OCI-LY7 (cell line): ENCODE measurements around the gene CAPN8.

ENCODE experiments used
- EZH2phosphoT487 ChIP-seq: fragments of 200-600 bp; sonication (generic); IDR thresholded peaks from 2 replicates; pipeline ENCODE4 v1.6.1; 2018; ENCODE audit warnings: low read depth, borderline replicate concordance, mild to moderate bottlenecking, mixed run types, antibody characterized with exemption, low read length, moderate library complexity, mixed read lengths
- TF ChIP-seq, protein P1 (sequence below): fragments of 200-600 bp; sonication (generic); conservative IDR thresholded peaks from 2 replicates; pipeline ENCODE4 v1.5.1; 2014; ENCODE audit warnings: mild to moderate bottlenecking, antibody characterized with exemption, low read length, moderate library complexity, mixed read lengths

DNA sequence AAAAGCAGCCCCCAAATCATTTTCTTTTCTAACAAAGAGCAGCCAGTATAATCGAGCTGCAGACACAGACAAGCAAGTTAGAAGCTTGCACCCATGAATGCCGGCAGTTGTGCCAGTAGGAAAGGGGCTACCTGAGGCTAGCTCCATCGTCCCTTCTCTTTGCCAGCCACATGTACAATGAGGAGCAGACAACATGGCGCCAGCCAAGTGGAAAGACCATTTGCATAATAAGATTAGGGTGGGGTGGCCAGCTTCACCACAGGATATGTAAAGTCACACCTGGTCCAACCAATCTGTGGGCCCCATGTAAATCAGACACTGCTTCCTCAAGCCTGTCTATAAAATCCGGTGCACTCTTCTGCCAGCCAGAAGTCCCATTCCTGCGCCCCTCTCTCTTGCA is 168.6 kb downstream of the CAPN8 start:
- TF ChIP-seq, protein P1, sequence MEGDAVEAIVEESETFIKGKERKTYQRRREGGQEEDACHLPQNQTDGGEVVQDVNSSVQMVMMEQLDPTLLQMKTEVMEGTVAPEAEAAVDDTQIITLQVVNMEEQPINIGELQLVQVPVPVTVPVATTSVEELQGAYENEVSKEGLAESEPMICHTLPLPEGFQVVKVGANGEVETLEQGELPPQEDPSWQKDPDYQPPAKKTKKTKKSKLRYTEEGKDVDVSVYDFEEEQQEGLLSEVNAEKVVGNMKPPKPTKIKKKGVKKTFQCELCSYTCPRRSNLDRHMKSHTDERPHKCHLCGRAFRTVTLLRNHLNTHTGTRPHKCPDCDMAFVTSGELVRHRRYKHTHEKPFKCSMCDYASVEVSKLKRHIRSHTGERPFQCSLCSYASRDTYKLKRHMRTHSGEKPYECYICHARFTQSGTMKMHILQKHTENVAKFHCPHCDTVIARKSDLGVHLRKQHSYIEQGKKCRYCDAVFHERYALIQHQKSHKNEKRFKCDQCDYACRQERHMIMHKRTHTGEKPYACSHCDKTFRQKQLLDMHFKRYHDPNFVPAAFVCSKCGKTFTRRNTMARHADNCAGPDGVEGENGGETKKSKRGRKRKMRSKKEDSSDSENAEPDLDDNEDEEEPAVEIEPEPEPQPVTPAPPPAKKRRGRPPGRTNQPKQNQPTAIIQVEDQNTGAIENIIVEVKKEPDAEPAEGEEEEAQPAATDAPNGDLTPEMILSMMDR, result no peak
- TF ChIP-seq EZH2phosphoT487, result no peak
